ENCODE data around the gene LRRC25.
"Not testable (repeated sequence)": the region's sequence is repeated elsewhere in the genome, so short reads cannot be mapped to it uniquely, and the experiment has no call there.

LRRC25 gene

DNA sequence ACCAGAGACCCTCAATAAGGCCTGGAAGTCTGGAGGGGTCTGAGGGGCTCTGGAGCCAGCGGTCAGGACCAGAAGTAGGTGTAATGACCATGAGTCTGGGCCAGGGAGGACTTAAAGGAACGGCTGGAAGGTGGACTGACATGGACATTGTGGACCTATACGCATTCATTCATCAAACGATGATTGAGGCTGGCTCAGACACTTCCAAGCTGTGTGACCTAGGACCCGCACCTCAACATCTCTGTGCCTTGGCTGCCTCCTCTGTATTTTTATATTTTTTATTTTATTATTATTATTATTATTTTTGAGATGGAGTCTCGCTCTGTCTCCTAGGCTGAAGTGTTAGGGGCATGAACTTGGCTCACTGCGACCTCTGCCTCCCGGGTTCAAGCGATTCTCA, 9.3 kb upstream of the LRRC25 start:
- no peak for DNase-seq (ENCODE audit: low read depth, low spot score)
- no peaks in the 10 kb centered on the region for H3K9me3 ChIP-seq (ENCODE audit: low read depth, low read length)
- no peak overlapping the region for H3K27ac ChIP-seq
- no peak overlapping the region for H3K4me3 ChIP-seq
- TF ChIP-seq POLR2AphosphoS5 (IDR thresholded peaks at IDR 0.05; ENCODE audit: borderline replicate concordance, low read depth, low read length) (no peak), FOXP2 (optimal IDR thresholded peaks at IDR 0.05; ENCODE audit: control extremely low read depth, extremely low read length, insufficient read depth) (no peak), EZH2 (IDR thresholded peaks at IDR 0.05) (no peak)
- H3K9ac ChIP-seq (ENCODE audit: insufficient read length): no peak overlapping the region
- no peaks in the 10 kb centered on the region for H3K36me3 ChIP-seq (ENCODE audit: insufficient read depth, low read length)

DNA sequence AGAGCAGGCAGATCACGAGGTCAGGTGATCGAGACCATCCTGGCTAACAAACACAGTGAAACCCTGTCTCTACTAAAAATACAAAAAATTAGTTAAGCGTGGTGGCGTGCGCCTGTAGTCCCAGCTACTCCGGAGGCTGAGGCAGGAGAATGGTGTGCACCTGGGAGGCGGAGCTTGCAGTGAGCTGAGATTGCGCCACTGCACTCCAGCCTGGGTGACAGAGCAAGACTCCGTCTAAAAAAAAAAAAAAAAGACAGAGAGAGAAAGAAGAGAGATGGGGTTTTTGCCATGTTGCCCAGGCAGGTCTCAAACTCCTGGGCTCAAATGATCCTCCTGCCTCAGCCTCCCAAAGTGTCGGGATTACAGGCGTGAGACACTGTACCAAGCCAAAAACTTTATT, 8.3 kb upstream of the LRRC25 start:
- not testable (repeated sequence) for H3K4me3 ChIP-seq; H3K36me3 ChIP-seq (ENCODE audit: insufficient read depth, low read length); DNase-seq (ENCODE audit: low read depth, low spot score)

DNA sequence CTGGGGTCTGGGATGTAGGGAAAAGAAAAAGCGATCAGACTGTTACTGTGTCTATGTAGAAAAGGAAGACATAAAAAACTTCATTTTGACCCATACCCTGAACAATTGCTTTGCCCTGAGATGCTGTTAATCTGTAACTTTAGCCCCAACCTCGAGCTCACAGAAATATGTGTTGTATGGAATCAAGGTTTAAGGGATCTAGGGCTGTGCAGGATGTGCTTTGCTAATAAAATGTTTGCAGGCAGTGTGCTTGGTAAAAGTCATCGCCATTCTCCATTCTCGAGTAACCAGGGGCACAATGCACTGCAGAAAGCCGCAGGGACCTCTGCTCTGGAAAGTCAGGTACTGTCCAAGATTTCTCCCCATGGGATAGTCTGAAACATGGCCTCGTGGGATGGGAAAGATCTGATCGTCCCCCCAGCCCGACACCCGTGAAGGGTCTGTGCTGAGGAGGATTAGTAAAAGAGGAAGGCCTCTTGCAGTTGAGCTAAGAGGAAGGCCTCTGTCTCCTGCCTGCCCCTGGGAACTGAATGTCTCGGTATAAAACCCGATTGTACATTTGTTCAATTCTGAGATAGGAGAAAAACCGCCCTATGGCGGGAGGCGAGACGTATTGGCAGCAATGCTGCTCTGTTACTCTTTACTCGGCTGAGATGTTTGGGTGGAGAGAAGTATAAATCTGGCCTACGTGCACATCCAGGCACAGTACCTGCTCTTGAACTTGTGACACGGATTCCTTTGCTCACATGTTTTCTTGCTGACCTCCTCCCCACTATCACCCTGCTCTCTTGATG, 5.2 kb upstream of the LRRC25 start:
- not testable (repeated sequence) for H3K27ac ChIP-seq; H3K9ac ChIP-seq (ENCODE audit: insufficient read length); DNase-seq (ENCODE audit: low read depth, low spot score)

More for the DNA sequence above, 8.3 kb upstream of the LRRC25 start:
- H3K9ac ChIP-seq (ENCODE audit: insufficient read length); H3K27ac ChIP-seq; H3K9me3 ChIP-seq (ENCODE audit: low read depth, low read length): not testable (repeated sequence)

DNA sequence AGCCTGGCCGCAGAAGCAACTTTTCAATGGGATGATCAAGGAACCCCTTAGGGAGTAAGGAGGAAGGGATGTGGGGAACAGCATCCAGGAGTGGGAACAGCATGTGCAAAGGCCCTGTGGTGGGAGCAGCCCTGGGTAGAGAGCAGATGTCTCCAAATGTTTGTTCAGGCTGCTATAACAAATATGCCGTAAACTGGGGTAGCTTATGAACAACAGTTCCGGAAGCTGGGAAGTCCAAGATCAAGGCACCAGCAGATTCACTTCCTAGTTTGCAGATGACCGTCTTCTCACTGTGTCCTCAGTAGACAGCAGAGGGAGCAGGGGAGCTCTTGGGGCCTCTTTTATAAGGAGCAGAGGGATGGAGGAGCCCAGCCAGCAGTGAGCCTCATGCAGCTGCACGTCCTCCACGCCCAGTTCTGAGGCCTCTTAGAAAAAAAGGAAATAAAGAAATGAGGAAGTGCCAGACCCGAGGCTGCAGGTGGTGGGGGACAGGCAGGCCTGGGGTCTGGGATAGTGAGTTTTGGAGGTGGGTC, 4.2 kb upstream of the LRRC25 start:
- TF ChIP-seq FOXP2 (optimal IDR thresholded peaks at IDR 0.05; ENCODE audit: control extremely low read depth, extremely low read length, insufficient read depth) (no peak), POLR2AphosphoS5 (IDR thresholded peaks at IDR 0.05; ENCODE audit: borderline replicate concordance, low read depth, low read length) (no peak), EZH2 (IDR thresholded peaks at IDR 0.05) (no peak)
- Histone ChIP-seq H3K4me3 (no peak overlapping the region), H3K9me3 (ENCODE audit: low read depth, low read length) (no peaks in the 10 kb centered on the region), H3K27ac (no peak overlapping the region), H3K9ac (ENCODE audit: insufficient read length) (no peak overlapping the region), H3K36me3 (ENCODE audit: insufficient read depth, low read length) (no peaks in the 10 kb centered on the region)
- DNase-seq (ENCODE audit: low read depth, low spot score): no peak

More for the DNA sequence above, 5.2 kb upstream of the LRRC25 start:
- not testable (repeated sequence) for H3K4me3 ChIP-seq; H3K36me3 ChIP-seq (ENCODE audit: insufficient read depth, low read length); H3K9me3 ChIP-seq (ENCODE audit: low read depth, low read length)

DNA sequence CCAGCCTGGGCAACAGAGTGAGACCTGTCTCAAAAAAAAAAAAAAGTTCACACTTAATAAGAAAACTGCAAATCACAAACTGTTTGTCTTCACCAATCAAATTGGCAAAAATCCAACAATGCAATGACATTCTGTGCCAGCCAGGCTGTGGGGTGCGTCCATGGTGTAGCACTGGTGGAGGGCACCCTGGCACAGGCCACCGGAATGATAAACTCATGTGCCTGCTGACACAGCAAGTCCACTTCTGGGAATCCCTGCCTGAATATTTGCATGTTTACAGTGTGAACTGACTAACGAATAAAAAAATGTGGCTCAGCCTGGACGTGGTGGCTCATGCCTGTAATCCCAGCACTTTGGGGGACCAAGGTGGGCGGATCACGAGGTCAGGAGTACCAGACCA, 1.6 kb upstream of the LRRC25 start:
- no peaks in the 10 kb centered on the region for H3K36me3 ChIP-seq (ENCODE audit: insufficient read depth, low read length)
- no peaks in the 10 kb centered on the region for H3K9me3 ChIP-seq (ENCODE audit: low read depth, low read length)
- no peak for DNase-seq (ENCODE audit: low read depth, low spot score)
- TF ChIP-seq FOXP2 (optimal IDR thresholded peaks at IDR 0.05; ENCODE audit: control extremely low read depth, extremely low read length, insufficient read depth) (no peak), EZH2 (IDR thresholded peaks at IDR 0.05) (no peak), POLR2AphosphoS5 (IDR thresholded peaks at IDR 0.05; ENCODE audit: borderline replicate concordance, low read depth, low read length) (no peak)
- H3K27ac ChIP-seq: no peak overlapping the region
- no peak overlapping the region for H3K4me3 ChIP-seq
- no peak overlapping the region for H3K9ac ChIP-seq (ENCODE audit: insufficient read length)

DNA sequence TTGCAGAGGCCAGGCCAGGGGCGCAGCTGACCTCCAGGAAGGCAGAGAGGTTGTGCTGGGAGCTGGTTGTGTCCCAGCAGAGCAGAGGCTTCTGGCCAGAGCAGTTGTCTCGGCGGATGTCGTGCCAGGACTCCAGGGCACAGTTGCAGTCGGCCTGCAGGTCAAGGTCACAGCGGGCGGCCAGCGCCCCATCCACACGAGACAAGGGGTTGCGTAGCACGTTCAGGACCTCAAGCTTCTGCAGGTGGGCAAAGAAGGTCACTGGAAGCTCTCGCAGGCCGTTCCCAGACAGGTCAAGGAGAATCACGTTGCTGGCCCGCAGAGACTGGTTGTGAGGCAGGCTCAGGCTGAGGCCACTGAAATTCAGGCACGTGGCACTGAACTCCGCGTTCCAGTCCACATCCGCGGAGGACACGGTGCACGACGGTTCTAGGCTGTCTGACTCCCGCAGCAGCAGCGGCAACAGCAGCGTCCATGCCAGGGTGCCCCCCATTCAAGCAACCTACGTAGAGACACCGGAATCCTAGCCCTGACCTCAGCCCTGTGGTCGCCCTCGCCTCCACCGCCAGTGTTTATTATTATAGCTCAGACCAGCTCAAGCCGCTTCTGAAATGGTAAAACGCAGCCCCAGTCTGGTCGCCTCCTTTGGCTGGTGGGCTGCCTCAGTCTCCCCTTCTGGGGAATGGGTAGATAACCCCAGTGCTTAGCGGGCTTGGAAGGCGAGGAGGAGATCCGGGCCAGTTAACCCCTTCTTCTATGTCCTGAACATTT, 766 bp downstream of the LRRC25 start:
- TF ChIP-seq POLR2AphosphoS5 (IDR thresholded peaks at IDR 0.05; ENCODE audit: borderline replicate concordance, low read depth, low read length): no peak
- TF ChIP-seq FOXP2 (optimal IDR thresholded peaks at IDR 0.05; ENCODE audit: control extremely low read depth, extremely low read length, insufficient read depth): no peak
- TF ChIP-seq EZH2 (IDR thresholded peaks at IDR 0.05): no peak
- no peaks in the 10 kb centered on the region for H3K9me3 ChIP-seq (ENCODE audit: low read depth, low read length)
- no peak overlapping the region for H3K9ac ChIP-seq (ENCODE audit: insufficient read length)
- H3K36me3 ChIP-seq (ENCODE audit: insufficient read depth, low read length): no peaks in the 10 kb centered on the region
- no peak overlapping the region for H3K4me3 ChIP-seq
- DNase-seq (ENCODE audit: low read depth, low spot score): no peak
- H3K27ac ChIP-seq: no peak overlapping the region

DNA sequence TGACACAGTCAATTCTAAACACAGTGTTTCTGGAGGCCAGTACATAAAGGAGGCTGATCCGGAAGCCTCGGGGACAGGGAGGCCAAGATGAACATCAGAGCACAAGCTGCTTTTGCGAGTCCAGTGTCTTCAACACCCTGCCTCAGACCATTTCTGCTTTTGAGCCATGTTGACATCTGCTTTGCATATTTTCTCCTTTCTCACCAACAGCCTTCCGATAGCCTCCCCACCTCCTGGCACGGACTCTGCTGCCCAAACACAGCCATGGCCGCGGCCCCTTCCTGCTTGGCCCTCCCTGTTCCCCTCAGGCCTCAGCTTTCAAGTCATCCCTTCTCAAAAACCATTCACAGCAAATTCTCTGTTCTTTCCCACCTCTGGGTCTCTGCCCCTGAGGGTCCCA, 3.6 kb downstream of the LRRC25 start:
- no peak overlapping the region for H3K9ac ChIP-seq (ENCODE audit: insufficient read length)
- TF ChIP-seq FOXP2 (optimal IDR thresholded peaks at IDR 0.05; ENCODE audit: control extremely low read depth, extremely low read length, insufficient read depth) (no peak), EZH2 (IDR thresholded peaks at IDR 0.05) (no peak), POLR2AphosphoS5 (IDR thresholded peaks at IDR 0.05; ENCODE audit: borderline replicate concordance, low read depth, low read length) (no peak)
- H3K27ac ChIP-seq: no peak overlapping the region
- no peaks in the 10 kb centered on the region for H3K9me3 ChIP-seq (ENCODE audit: low read depth, low read length)
- H3K36me3 ChIP-seq (ENCODE audit: insufficient read depth, low read length): no peaks in the 10 kb centered on the region
- DNase-seq (ENCODE audit: low read depth, low spot score): no peak
- H3K4me3 ChIP-seq: no peak overlapping the region

DNA sequence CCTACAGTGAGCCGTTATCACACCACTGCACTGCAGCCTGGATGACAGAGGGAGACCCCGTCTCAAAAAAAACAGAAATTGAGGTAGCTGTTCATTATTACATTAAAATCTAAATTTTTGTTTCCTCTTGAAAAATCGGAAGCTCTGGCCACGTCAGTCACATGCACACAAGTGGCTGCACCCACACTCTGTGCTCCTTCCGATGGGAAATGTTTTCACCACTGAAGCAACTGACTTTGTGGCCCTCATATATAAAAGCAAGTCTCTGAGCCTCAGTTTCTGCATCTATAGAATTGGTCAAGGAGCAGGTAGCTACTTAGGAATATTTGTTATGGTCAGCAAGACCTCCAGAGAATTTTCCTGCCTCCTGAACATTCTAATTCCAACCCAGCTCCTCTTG, 4.5 kb downstream of the LRRC25 start:
- H3K9ac ChIP-seq (ENCODE audit: insufficient read length): no peak overlapping the region
- no peaks in the 10 kb centered on the region for H3K36me3 ChIP-seq (ENCODE audit: insufficient read depth, low read length)
- H3K27ac ChIP-seq: no peak overlapping the region
- DNase-seq (ENCODE audit: low read depth, low spot score): no peak
- TF ChIP-seq FOXP2 (optimal IDR thresholded peaks at IDR 0.05; ENCODE audit: control extremely low read depth, extremely low read length, insufficient read depth) (no peak), EZH2 (IDR thresholded peaks at IDR 0.05) (no peak)
- H3K9me3 ChIP-seq (ENCODE audit: low read depth, low read length): no peaks in the 10 kb centered on the region
- no peak overlapping the region for H3K4me3 ChIP-seq

All from SK-N-MC (cell line).